HepG2 (cell line): ENCODE results near the gene ZNF771. TPM values are rescaled to one million over a fixed set of nuclear protein-coding genes. Genes with fewer than 3 reads are reported as not detected.
A peak's percentile ranks its signal among the peaks of the same experiment; 100 is the strongest.

Experiments
- IKZF1 ChIP-seq: fragments of 450-650 bp; IDR thresholded peaks from 2 replicates; pipeline ENCODE4 v1.7.1; 2016
- NFRKB ChIP-seq: fragments of 450-650 bp; IDR thresholded peaks from 2 replicates; pipeline ENCODE4 v1.6.1; 2017
- PHF20 ChIP-seq: sonication (generic); formaldehyde crosslinking; IDR thresholded peaks from 2 replicates; pipeline ENCODE4 v1.5.0; 2020; ENCODE audit warnings: mild to moderate bottlenecking, missing genetic modification reagents
- RCOR2 ChIP-seq: IDR thresholded peaks from 2 replicates; pipeline ENCODE4 v1.6.1; 2016; ENCODE audit warnings: missing biosample characterization, missing genetic modification reagents
- RFX5 ChIP-seq: IDR thresholded peaks from 2 replicates; pipeline ENCODE4 v1.6.1; 2011; ENCODE audit warnings: low read depth, low read length, improper control_type of control experiment
- SNAI1 ChIP-seq: sonication (generic); formaldehyde crosslinking; IDR thresholded peaks from 2 replicates; pipeline ENCODE4 v1.5.0; 2020; ENCODE audit warnings: mild to moderate bottlenecking, missing genetic modification reagents, borderline replicate concordance
- TRIM24 ChIP-seq: sonication (generic); formaldehyde crosslinking; IDR thresholded peaks from 2 replicates; pipeline ENCODE4 v1.8.0; 2022; ENCODE audit warnings: mild to moderate bottlenecking, missing genetic modification reagents
- WIZ ChIP-seq: sonication (generic); formaldehyde crosslinking; IDR thresholded peaks from 2 replicates; pipeline ENCODE4 v1.5.1; 2020; ENCODE audit warnings: mild to moderate bottlenecking, missing genetic modification reagents
- ZFP62 ChIP-seq: sonication (generic); formaldehyde crosslinking; IDR thresholded peaks from 2 replicates; pipeline ENCODE4 v1.4.0; 2020; ENCODE audit warnings: missing genetic modification reagents
- ZNF33A ChIP-seq: sonication (generic); formaldehyde crosslinking; IDR thresholded peaks from 2 replicates; pipeline ENCODE4 v1.5.1; 2020; ENCODE audit warnings: missing genetic modification reagents, mild to moderate bottlenecking, moderate library complexity, borderline replicate concordance
- ZNF530 ChIP-seq: sonication (generic); formaldehyde crosslinking; IDR thresholded peaks from 2 replicates; pipeline ENCODE4 v1.5.0; 2020; ENCODE audit warnings: low read depth, mild to moderate bottlenecking, missing genetic modification reagents
- ZNF761 ChIP-seq: sonication (generic); formaldehyde crosslinking; conservative IDR thresholded peaks from 2 replicates; pipeline ENCODE4 v1.4.0; 2020; ENCODE audit warnings: mild to moderate bottlenecking, missing genetic modification reagents
- ZNF792 ChIP-seq: IDR thresholded peaks from 2 replicates; pipeline ENCODE4 v1.6.1; 2016
- polyA plus RNA-seq, 8 experiments: library from polyadenylated mRNA; depleted of rRNA in 3 of 8; stranded (reverse) in 7 of 8; unstranded in 1 of 8; fragments of >200 nt; fragmentation: Illumina TruSeq in 4 of 8; extraction: Trizol in 4 of 8; gene quantifications; 2 replicates each; pipeline versions ENCODE4 v1.2.1 to v1.2.3, GENCODE V29; 2011 to 2016; ENCODE audit warnings: low read depth in 4 of 8, missing spikeins in 1 of 8, mixed read lengths in 1 of 8; ENCODE audit not compliant: insufficient read depth in 1 of 8
- total RNA-seq, 5 experiments: library from RNA; depleted of rRNA; stranded (reverse); fragments of >200 nt; fragmentation: Illumina TruSeq; extraction: Trizol; gene quantifications; 2 replicates each; pipeline ENCODE4 v1.2.3, GENCODE V29; 2016; ENCODE audit warnings: low read depth in 1 of 5
- TF ChIP-seq, protein P1 (sequence below), 2 experiments: IDR thresholded peaks; 2 replicates each; pipeline ENCODE4 v1.6.1; 2011 to 2012; ENCODE audit warnings: low read length in 2 of 2, borderline replicate concordance in 1 of 2, low read depth in 1 of 2, mild to moderate bottlenecking in 1 of 2, moderate library complexity in 1 of 2
- TF ChIP-seq, protein P2 (sequence below): IDR thresholded peaks from 2 replicates; pipeline ENCODE4 v1.6.1; 2016
- TF ChIP-seq, protein P3 (sequence below): sonication (generic); formaldehyde crosslinking; IDR thresholded peaks from 2 replicates; pipeline ENCODE4 v1.8.0; 2022; ENCODE audit warnings: low read depth, missing genetic modification reagents
- TF ChIP-seq, protein P4 (sequence below): sonication (generic); formaldehyde crosslinking; IDR thresholded peaks from one replicate; pipeline ENCODE4 v1.5.1; 2020; ENCODE audit warnings: mild to moderate bottlenecking, missing genetic modification reagents; ENCODE audit errors: not compliant biosample characterization

Gene ZNF771
- total and polyA plus RNA-seq, 2 of the 13 experiments (the other 11 are each of a cell fraction or from before 2014, with no cell fraction given) = 5.0 to 11.8 TPM

DNA sequence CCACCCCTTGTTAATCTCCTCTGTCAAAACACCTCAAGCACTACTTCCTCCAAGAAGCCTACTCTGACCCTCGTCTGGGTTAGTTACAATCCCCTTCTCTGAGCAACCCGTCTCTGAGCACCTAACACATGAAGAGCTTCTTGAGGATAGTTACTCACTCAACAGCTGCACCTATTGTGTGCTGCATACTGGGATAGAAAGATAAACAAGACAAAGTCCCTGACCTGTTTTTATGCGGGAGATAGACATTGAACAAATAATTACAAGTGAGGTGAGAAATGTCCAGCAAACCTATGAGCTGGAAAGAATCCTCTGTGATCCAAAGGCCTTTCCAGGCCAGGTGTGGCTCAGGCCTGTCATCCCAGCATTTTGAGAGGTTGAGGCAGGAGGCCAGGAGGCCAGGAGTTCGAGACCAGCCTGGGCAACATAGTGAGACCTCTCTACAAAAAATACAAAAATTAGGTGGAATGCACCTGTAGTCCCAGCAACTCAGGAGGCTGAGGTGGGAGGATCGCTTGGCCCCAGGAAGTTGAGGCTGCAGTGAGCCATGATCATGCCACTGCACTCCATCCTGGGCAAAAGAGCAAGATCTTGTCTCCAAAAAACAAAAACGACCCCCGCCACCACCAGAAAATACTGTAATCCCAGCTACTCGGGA lies 5.5 kb upstream of the ZNF771 start (continued):
- TF ChIP-seq, protein P1, sequence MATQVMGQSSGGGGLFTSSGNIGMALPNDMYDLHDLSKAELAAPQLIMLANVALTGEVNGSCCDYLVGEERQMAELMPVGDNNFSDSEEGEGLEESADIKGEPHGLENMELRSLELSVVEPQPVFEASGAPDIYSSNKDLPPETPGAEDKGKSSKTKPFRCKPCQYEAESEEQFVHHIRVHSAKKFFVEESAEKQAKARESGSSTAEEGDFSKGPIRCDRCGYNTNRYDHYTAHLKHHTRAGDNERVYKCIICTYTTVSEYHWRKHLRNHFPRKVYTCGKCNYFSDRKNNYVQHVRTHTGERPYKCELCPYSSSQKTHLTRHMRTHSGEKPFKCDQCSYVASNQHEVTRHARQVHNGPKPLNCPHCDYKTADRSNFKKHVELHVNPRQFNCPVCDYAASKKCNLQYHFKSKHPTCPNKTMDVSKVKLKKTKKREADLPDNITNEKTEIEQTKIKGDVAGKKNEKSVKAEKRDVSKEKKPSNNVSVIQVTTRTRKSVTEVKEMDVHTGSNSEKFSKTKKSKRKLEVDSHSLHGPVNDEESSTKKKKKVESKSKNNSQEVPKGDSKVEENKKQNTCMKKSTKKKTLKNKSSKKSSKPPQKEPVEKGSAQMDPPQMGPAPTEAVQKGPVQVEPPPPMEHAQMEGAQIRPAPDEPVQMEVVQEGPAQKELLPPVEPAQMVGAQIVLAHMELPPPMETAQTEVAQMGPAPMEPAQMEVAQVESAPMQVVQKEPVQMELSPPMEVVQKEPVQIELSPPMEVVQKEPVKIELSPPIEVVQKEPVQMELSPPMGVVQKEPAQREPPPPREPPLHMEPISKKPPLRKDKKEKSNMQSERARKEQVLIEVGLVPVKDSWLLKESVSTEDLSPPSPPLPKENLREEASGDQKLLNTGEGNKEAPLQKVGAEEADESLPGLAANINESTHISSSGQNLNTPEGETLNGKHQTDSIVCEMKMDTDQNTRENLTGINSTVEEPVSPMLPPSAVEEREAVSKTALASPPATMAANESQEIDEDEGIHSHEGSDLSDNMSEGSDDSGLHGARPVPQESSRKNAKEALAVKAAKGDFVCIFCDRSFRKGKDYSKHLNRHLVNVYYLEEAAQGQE (IDR thresholded peaks at IDR 0.05; ENCODE audit: borderline replicate concordance in 1 of 2, low read depth in 1 of 2, low read length in 2 of 2) = peak in 1 of 2 experiments; percentile 14; a peak in 1 of 4 replicates
- TF ChIP-seq ZNF530 (CRISPR knock-in tag) = no peak
- TF ChIP-seq TRIM24 (CRISPR knock-in tag) = no peak
- no peak for TF ChIP-seq ZNF33A (CRISPR knock-in tag)
- no peak for TF ChIP-seq SNAI1
- no peak for TF ChIP-seq IKZF1
- TF ChIP-seq, protein P2, sequence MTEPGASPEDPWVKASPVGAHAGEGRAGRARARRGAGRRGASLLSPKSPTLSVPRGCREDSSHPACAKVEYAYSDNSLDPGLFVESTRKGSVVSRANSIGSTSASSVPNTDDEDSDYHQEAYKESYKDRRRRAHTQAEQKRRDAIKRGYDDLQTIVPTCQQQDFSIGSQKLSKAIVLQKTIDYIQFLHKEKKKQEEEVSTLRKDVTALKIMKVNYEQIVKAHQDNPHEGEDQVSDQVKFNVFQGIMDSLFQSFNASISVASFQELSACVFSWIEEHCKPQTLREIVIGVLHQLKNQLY (CRISPR knock-in tag) = 0 out of 2 replicates have a peak, but pooled peaks have one; percentile 27
- TF ChIP-seq ZNF792 (CRISPR knock-in tag) = peak; percentile 99
- peak; percentile 100 for TF ChIP-seq RCOR2 (CRISPR knock-in tag)
- TF ChIP-seq ZNF761 = no peak
- no peak for TF ChIP-seq ZFP62
- TF ChIP-seq RFX5 = no peak
- TF ChIP-seq, protein P3, sequence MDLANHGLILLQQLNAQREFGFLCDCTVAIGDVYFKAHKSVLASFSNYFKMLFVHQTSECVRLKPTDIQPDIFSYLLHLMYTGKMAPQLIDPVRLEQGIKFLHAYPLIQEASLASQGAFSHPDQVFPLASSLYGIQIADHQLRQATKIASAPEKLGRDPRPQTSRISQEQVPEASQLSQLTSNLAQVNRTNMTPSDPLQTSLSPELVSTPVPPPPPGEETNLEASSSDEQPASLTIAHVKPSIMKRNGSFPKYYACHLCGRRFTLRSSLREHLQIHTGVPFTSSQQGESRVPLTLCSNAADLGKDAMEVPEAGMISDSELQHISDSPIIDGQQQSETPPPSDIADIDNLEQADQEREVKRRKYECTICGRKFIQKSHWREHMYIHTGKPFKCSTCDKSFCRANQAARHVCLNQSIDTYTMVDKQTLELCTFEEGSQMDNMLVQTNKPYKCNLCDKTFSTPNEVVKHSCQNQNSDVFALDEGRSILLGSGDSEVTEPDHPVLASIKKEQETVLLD (CRISPR knock-in tag) = no peak
- peak; percentile 45; the same call in 1 of the 2 replicates for TF ChIP-seq PHF20 (CRISPR knock-in tag)
- TF ChIP-seq NFRKB = no peak
- TF ChIP-seq, protein P4, sequence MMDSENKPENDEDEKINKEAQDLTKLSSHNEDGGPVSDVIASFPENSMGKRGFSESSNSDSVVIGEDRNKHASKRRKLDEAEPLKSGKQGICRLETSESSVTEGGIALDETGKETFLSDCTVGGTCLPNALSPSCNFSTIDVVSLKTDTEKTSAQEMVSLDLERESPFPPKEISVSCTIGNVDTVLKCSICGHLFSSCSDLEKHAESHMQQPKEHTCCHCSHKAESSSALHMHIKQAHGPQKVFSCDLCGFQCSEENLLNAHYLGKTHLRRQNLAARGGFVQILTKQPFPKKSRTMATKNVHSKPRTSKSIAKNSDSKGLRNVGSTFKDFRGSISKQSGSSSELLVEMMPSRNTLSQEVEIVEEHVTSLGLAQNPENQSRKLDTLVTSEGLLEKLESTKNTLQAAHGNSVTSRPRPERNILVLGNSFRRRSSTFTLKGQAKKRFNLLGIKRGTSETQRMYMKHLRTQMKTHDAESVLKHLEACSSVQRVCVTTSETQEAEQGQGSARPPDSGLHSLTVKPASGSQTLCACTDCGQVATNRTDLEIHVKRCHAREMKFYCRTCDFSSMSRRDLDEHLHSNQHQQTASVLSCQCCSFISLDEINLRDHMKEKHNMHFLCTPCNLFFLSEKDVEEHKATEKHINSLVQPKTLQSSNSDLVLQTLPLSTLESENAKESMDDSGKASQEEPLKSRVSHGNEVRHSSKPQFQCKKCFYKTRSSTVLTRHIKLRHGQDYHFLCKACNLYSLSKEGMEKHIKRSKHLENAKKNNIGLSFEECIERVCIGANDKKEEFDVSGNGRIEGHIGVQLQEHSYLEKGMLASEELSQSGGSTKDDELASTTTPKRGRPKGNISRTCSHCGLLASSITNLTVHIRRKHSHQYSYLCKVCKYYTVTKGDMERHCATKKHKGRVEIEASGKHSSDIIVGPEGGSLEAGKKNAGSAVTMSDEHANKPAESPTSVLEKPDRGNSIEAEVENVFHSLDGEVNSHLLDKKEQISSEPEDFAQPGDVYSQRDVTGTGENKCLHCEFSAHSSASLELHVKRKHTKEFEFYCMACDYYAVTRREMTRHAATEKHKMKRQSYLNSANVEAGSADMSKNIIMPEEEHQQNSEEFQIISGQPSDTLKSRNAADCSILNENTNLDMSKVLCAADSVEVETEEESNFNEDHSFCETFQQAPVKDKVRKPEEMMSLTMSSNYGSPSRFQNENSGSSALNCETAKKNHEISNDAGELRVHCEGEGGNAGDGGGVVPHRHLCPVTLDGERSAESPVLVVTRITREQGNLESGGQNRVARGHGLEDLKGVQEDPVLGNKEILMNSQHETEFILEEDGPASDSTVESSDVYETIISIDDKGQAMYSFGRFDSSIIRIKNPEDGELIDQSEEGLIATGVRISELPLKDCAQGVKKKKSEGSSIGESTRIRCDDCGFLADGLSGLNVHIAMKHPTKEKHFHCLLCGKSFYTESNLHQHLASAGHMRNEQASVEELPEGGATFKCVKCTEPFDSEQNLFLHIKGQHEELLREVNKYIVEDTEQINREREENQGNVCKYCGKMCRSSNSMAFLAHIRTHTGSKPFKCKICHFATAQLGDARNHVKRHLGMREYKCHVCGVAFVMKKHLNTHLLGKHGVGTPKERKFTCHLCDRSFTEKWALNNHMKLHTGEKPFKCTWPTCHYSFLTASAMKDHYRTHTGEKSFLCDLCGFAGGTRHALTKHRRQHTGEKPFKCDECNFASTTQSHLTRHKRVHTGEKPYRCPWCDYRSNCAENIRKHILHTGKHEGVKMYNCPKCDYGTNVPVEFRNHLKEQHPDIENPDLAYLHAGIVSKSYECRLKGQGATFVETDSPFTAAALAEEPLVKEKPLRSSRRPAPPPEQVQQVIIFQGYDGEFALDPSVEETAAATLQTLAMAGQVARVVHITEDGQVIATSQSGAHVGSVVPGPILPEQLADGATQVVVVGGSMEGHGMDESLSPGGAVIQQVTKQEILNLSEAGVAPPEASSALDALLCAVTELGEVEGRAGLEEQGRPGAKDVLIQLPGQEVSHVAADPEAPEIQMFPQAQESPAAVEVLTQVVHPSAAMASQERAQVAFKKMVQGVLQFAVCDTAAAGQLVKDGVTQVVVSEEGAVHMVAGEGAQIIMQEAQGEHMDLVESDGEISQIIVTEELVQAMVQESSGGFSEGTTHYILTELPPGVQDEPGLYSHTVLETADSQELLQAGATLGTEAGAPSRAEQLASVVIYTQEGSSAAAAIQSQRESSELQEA (CRISPR knock-in tag) = no peak
- TF ChIP-seq WIZ (CRISPR knock-in tag) = no peak; the same call in 1 of the 2 replicates
